ENCODE data around the gene SLC6A5.

Gene SLC6A5

DNA sequence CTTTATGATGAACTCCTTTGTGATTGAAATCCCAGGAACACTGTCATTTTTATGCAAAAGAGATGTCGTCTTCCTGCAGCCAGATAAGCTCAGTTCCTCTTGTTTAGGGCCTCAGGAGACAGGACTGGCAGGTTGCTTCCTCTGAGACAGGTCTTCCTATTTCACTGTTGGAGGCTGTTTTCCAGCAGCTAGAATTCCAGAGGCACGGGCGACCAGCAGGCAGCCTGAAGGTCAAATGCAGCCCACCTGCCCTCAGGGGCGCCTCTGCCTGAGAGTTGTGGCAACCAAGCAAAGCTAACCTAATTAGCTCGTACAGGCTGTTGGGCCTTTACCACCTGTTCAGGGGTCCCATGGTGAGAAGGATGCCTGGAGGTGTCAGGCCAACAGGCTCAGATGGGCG is 22.3 kb downstream of the SLC6A5 start:
- no peak for DNase-seq (ENCODE audit: low read depth)

DNA sequence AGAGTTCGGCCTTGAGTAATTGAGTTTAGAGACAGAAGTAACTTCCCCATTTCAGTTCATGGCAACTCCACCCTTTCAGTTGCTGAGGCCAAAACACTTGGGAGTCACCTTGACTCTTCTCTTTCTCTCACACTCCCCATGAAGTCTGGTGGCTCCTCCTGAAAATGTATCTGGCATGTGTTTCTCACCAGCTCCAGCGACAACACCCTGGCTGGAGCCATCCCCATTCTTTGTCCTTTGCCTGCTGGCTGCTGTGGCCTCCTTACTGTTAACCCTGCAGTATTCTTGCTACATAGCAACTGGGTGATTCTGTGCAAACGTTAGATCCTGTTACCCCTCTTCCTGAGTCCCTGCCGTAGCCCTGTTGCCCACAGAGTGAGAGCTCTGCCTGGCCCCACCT is 23.8 kb downstream of the SLC6A5 start:
- DNase-seq (ENCODE audit: low read depth), result no peak

DNA sequence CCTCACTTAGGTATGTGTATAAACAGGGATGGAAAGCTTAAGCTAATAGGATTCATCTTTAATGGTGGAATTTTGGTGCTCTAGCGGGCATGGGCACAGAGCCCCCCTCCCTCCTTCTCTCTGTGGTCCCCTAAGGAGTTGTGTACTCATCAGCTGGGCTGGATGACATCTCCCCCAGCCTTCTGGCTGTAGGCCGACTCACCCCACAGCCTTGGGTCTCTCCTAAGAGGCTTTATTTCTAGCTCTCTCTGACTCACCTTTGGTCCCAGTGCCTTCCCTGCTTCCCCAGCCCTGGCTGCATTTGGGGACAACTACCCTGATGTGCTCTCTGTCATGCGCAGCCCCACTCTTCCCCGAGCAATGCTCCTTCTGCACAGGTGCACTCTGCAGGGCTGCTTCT is 26.9 kb downstream of the SLC6A5 start:
- DNase-seq (ENCODE audit: low read depth), result no peak

DNA sequence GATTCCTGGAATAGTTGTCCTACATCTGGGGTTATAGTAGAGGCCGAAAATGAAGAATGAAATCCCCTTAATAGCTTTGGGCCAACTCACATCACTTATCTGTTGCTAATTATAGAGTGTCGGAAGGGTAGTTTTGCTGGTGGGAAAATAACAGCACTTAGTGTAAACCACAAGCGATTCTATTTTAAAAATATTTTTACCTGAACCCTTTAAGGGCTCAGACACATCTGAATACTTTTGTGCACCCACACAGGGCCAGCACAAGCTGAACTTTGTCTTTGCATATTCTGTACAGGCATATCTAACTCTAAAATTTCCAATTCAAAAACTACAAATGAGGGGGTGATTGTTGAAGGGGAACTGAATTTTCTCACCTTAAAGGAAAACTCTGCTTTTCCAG is 27.6 kb downstream of the SLC6A5 start:
- no peak for DNase-seq (ENCODE audit: low read depth)

DNA sequence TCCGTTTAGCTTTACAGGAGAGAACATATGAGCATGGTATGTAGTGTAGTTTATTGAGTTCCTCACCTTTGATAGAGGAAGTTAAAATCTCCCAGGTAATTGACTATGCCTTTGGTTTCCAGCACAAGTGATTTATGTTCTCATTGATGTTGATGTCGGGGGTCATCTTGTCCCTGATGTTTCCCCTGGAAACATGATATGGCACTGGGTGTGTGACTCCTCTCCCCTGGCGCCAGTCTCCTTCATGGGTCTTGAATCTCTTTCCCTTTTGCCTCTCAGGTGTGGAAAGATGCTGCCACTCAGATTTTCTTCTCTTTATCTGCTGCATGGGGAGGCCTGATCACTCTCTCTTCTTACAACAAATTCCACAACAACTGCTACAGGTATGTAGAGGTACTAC is 28.3 kb downstream of the SLC6A5 start:
- DNase-seq (ENCODE audit: low read depth), result no peak

DNA sequence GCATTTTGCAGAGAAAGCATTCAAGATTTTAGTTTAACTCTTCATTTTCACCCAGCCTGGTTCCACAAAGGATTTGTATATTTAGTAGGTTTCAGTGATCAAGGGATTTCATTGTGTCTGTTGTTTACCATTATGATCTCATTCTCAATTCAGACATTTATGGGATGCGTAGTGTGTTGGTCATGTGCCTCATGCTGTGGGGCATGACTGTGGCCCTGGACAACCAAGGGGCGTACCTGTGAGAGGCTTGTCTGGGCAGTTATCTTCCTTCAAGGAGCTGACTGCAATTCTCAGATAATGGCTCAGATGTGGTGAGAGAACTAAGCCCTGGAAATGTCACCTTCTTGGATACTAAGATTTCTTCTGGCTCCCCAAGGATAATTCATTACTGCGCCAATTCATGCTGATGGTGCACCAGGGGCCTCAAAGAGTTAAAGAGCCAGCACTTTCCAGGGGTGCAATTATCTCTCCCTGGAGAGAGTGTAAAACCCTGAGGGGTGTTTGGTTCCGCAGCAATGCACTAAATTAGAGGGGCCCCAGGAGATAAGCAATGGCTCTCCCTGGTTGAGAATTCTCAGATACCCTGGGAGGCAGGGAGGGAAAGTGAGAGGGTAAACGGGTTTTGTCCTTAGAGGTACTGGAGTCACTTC is 32.2 kb downstream of the SLC6A5 start:
- no peak for DNase-seq (ENCODE audit: low read depth)

DNA sequence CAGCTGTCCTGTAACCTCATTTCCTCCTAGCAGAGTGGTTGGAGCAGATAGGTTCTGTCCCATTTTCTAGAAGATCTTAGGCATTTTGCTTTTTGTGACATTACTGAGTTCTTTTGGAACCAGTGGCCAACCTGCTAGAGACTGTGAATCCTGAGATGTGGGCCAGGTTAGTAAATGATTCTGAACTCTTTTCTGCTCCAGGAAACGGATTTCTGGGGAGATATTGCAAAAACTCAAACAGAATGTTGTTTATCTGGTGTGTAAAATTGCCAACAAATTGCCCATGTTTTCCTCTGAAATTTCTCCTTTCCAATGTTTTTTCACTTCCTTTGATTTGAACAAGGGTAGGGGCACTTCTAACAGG is 32.7 kb downstream of the SLC6A5 start:
- DNase-seq (ENCODE audit: low read depth), result no peak

DNA sequence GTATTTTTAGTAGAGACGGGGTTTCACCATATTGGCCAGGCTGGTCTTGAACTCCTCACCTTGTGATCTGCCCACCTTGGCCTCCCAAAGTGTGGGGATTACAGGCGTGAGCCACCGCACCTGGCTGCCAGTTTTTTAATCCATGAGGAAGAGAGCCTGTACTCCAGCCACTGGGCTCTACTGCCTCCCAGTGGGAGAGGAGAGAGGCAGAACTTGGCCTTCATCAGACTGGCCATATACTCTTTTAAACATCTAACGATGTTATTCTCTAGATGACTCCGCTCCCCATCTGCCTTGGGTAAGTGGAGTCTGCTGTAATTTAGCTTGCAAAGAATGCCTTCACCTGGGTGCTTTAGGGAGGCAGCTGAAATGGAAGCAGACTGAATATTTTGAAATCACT is 34.6 kb downstream of the SLC6A5 start:
- DNase-seq (ENCODE audit: low read depth), result no peak

DNA sequence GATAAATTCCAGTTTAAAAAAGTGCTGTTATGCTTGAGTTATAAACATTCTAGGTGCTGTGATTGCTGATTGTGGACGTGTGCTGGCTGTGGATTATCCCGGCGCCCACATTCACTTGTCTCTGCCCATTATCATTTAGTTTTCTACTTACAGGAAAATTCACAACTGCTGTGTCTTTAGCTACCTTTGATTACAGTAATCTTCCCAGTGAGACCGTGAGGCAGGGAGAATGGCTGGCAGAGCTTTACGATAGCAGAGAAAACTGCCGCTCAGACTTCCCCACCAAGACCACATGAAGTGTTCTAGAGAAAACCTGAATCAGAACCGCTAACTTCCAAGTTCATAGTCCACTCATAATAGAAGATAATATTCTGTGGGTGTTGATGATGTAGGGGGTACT is 35.4 kb downstream of the SLC6A5 start:
- no peak for DNase-seq (ENCODE audit: low read depth)

DNA sequence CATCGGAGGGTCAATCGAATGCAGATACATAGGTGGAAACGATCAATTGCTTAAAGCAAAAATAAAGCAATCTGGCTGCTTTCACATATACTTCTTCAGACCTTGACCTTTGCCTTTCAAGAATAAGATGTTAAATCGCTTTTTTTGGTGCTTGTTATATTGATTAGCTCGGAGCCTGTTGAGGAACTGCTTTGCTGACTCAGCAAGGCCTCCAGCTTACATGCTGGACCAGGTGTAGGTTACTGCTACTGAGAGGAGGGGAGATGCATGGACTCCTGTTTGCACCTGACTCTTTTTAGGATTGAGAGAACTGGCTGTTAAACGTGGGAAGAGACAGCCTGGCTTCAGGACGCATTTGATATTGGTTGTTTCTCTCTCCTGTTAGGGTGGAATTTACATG is 38.7 kb downstream of the SLC6A5 start:
- no peak for DNase-seq (ENCODE audit: low read depth)

DNA sequence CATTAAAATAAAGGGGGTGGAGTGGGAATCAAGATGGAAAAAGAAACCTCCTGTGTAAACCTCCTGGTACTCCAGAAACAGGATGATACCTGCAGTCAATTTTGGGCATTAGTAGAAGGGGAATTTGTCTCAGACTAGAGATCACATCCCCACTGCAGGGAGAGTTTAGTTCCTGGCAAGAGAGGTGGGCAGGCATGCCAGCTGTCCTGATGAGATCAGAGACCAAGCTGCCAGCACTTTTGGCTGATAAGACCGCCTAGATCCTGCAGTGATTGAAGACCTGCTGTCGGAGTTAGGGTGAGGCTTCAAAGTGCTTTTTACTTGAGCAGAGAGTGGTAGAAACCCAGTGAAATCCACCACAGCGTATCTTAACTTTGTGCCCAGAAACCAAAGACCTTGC is 40.3 kb downstream of the SLC6A5 start:
- DNase-seq (ENCODE audit: low read depth), result no peak

DNA sequence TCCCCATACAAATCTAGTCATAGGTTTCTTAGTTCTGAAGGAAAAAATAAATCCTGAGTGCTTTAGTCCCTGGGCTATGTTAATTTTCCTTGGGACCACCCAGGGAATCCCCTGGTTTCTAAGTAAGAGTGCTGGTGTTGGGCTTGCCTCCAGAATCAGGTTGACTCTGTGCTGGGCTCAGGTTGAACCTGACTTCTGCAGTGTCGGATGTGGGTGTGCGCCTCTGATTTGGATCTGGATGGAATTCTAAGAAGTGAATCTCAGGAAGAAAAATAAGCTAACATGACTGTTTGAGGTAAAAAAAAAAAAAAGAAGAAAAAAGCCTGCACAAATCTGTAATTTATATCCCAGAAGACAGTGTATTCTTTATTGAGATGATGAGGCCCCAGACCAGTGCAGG is 41.0 kb downstream of the SLC6A5 start:
- DNase-seq (ENCODE audit: low read depth), result no peak

DNA sequence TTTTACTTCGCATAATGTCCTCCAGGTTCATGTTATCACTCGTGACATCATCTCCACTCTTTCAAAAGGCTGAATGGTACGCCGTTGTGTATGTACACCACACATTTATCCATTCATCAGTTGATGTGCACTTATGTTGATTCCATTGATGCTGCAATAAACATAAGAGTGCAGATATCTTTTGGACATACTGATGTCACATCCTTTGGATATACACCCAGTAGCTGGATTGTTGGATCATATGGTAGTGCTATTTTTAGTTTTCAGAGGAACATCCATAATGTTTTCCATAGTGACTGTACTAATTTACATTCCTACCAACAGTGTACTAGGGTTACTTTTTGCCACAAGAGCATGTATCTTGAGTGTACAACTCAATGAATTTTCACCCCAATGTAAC is 45.0 kb downstream of the SLC6A5 start:
- no peak for DNase-seq (ENCODE audit: low read depth)

DNA sequence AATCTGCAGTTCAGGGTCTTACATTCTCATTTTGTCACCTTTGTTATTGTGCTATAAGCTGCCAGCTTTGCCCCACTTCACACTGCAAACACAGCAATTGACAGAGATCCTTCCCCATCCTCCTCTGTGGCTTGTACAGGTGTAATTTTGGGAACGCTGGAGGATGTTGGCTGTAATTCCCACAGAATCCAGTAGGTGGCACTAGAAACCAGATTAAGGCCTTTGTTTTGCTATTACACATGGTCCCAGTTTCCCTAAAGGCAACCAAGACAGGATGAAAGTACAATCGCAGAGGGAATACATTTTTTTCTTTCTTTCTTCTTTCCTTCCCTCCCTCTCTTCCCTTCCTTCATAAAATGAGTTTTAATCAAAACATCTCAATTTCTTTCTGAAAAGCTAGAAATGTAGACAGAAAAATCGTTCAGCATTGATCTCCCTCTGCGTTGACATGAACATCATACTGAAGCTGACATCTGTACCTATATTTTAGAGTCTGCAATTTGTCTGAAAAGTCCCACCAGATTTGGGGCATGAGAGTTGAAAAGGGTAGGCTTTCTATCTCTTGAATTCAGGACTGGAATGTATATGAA is 48.7 kb downstream of the SLC6A5 start:
- no peak for DNase-seq (ENCODE audit: low read depth)

DNA sequence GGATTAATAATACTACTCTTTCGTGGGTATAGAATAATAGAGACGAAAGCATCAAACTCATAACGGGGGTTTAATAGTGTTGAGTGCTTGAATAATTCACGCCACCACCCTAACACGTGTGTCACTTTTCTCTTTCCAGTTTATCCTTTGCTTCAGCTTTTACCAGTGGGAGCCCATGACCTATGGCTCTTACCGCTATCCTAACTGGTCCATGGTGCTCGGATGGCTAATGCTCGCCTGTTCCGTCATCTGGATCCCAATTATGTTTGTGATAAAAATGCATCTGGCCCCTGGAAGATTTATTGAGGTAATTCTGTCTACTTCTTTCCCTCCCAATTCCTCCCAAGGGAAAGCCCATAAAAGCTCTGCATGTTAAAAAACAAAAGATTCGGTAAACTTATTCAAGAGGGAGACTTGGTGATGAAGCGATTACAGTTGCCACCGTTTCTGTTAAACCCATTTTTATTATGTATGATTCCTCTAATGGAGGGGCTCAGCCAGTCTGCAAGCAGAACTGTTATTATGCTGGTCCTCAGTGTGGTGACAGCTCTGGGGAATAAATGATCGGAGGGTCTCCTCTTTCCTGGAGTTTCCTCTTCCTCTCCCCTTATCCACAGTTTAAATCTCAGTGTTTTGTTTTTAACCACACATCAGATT is 52.9 kb downstream of the SLC6A5 start:
- no peak for DNase-seq (ENCODE audit: low read depth)

DNA sequence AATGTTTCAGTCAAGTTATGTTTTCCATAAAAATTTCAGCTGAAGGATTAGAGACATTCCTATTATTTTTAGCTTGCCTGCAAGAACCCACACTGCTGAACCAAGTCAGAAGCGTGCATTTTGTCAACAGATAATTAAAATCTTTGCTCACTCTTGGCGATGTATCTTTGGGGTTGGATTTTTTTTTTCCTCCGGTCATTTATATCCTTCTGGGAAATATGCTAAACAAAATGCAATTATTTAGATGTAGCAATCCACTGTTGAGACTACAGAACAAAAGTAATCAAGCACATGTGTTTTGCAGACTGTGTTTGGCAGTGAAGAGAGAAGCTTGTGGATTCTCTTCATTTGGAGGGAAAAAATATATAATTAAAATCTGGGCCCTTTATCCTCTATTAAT is 54.6 kb downstream of the SLC6A5 start:
- no peak for DNase-seq (ENCODE audit: low read depth)

DNA sequence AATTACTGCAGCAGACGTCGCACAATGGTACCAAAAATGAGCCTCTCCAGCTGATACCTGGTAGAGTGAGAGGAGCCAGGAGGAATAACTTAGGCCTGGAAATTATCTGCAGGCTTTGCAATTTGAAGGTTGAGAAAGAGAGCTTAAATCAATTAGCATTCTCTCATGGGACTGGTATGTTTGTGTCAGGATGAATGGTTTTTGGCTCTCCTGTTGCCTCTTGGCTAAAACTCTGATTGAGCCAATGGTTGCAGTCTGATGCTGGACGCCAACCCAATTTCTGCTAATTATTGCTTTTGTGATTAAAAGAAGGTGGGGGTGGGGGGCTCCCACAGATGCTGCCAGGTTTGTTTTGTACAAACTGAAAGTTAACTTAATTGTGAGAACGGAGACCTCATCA is 57.5 kb downstream of the SLC6A5 start:
- no peak for DNase-seq (ENCODE audit: low read depth)

DNA sequence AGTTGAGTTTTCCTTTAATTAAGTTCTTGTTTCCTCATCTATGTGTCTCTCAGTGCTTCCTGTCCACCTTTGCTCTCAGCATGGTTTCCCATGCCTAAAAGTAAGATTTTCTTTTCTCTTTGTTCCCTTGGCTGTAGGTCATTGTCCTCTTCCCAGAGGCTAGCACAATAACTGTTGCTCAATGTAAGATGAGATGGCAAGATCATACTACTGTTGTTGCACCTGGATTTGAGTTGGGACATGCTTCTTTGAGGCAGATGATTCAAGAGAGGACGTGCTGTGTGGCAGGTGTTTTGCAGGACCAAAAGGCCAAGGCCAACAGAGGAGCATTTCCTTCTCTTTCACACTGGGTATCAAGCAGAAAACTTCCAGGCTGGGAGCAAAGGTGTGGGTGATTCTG is 58.7 kb downstream of the SLC6A5 start:
- no peak for DNase-seq (ENCODE audit: low read depth)

DNA sequence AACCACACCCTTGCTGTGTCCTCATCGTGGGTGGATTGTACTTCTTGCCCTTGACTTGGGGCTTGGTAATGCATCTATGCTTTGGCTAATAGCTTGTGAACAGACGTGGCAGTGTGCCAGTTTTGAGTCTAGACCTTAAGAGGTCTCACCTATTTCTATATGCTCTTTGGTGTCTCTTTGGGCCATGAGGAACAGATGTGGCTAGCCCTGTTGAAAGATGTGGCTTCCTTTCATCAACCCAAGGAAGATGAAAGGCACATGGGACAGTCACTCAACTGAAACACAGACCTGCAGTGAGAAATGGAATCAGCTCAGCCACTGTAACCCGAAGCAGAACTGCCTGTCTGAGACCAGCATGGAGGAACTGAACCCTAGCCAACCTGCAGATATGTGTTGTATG is 62.0 kb downstream of the SLC6A5 start:
- DNase-seq (ENCODE audit: low read depth), result no peak

DNA sequence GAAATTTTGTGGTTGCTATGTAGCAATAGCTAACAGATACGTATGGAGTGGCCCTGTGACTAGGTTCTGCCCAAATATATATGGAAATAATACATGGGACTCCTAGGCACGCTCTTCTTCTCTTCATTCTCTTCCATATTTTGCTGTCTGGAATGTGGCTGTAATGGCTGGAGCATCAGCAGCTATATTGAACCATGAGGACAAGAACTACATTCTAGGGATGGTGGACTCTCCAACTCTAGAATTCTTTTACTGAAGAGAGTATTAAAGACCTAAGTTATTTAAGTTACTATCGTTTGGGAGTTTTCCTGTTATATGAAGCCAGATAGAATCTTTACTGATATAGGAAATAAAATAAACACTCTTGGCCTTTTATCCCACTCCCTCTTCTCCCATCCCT is 62.4 kb downstream of the SLC6A5 start:
- DNase-seq (ENCODE audit: low read depth), result no peak

DNA sequence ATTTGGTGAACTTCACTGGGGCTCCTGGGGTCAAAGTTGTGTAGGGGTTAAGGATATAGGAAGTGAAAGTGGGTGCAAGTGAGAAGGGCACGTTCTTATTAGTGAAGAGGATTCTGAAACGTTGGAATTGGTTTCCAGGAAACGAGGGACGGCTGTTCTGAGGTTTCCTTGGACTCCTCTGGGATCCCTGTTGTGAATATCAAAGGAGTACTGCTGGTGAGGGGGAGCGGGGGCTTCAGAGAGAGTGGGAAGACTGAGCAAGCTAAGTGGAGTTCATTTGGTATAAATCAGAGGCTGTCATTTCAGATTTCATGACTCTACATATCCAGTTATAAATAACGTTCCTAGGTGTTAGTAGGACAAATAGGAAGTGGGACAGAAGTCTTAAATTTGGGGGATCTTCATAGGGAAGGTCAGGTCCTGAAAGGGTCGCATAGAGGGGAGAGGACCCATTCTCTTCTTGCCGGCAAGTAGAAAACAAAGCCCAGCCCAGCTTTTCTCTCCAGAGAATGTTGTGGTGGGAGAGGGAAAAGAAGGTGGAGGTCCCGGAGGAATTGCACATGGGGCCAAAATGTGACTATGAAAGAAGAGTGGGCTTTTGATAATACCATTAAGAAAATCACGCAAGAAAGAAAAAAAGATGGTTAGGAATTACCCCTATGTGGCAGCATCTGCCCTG is 68.9 kb downstream of the SLC6A5 start:
- DNase-seq (ENCODE audit: low read depth), result no peak

DNA sequence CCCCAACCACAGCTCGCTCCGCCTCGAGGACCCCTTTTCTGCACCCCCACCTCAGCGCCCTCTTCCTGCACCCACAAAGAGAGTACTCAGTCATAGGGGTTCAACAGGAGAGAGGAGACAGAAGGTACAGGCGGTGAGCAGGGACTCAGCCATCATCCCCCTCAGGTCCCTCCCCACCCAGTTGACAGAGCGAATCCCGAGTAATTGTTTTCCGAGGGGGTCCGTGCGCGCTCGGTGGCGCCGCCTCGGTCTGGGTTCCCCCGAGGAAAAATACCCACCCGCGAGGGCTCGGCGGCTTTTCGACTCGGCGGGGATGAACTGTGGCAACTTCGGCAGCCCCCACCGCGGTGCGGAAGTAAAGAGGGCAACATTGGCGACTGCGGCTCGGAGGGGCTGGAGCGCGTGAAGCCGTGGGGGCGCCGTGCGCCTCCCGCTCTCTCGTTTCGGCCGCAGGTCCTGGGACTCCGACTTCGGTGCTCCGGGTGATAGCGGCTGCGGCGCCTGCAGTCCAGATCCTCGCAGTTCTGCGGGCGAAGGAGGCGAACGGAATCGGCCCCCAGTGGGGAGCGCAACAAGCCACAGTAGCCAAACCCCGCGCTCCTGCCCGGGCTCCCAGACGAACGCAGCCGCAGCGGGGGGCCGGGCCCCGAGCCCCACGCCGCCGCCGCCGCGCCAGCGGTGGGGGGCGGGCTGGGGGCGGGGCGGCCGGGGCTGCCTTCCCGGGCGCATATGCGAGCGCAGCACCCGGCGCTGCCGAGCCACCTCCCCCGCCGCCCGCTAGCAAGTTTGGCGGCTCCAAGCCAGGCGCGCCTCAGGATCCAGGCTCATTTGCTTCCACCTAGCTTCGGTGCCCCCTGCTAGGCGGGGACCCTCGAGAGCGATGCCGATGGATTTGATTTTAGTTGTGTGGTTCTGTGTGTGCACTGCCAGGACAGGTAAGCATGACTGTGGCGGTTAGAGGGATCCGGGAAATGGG is 69.7 kb downstream of the SLC6A5 start, which contains the start of gene NELL1:
Gene NELL1 (plus strand): TSS at position 743 of the 976 bp plus-strand sequence.
- DNase-seq (ENCODE audit: low read depth), result no peak
